Ramos (cell line): ENCODE data around the gene PREP.
"Not testable (repeated sequence)": the region's sequence is repeated elsewhere in the genome, so short reads cannot be mapped to it uniquely, and the experiment has no call there.

Source experiments
- in situ Hi-C: fragments of 300-500 bp; cut with MboI; formaldehyde crosslinking; loops from one replicate; pipeline ENCODE4 v1.14.3; 2022; ENCODE audit warnings: low sequenced_read_pairs; ENCODE audit not compliant: unreplicated experiment

Gene PREP

DNA sequence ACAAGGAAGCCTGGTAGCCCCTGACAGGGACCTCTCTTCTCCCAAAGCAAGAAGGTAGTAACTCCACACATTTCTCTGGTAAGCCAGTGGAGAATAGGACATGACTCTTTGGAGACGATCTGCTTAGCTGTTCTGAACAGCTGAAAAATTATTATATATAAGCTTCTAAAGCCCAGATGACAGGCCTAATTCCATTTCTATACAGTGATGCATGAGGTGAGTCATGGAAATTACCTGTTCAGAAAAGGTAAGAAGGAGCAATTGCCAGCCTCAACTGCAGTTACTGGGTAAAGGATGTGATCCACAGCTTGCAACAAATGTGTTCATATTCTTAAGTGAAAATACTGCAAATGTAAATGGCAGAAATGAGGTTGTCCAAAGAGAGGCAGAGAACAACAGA lies 54.0 kb downstream of the PREP start:
- in situ Hi-C loops, result no loop called here

DNA sequence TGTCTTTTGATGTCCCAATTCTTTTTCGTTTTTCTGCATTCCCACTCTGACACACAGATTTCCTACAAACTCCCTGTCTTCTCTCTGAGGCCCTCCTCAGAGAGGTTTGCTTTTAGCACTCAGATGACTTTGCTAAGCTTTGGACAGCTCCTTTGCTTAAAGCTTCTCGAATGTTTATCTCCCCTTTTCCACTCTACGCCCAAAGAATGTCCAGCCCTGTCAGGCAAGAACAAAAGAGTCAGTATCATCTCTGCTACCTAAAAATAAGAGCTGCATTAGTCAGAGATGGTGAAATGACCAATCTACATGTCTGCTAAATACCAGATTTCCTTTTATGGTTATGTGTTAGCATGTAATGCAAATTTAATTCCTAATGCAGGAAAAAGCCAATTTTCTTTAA lies 56.8 kb downstream of the PREP start:
- in situ Hi-C loops, result no loop called here

DNA sequence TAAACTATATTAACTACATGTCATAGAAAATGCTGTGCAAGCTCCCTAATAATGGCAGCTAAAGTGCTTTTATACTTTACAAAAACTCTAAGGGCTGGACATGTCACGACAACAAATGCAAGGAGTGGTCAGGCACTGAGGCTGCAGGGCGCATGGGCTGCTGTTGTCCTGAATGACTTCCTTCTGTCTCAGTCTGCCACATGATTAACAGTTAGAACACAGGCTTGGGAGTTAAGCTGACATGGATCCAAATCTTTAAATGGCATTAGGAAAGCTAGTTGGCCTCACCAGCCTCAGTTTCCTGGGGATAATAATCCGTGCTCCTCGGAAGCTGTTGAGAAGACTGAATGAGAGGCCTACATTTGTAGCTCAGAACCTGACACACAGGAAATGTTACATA lies 57.4 kb downstream of the PREP start:
- in situ Hi-C loops, result no loop called here

DNA sequence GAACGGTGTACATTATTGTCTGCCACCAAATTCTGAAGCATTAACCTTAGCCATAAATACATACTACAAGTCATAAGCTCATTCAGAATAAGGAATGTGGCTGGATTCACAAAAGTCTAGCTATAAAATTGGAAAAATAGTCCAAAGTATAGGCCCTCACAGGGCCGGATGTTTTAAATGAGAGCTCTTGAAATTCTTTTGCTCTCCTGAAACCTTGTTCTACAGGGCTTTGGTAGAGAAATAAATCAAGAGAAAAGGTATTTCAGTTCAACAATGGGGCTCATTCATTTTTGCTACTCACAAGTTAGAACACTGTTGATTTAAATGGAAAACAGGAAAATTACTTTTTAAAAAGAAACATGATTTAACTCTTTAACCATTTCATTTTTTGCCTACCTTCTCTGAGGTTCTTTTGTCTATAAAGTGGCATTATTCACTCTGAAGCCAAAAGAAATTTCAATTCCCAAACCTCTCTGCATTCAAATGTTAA lies 58.0 kb downstream of the PREP start:
- in situ Hi-C loops, result no loop called here

DNA sequence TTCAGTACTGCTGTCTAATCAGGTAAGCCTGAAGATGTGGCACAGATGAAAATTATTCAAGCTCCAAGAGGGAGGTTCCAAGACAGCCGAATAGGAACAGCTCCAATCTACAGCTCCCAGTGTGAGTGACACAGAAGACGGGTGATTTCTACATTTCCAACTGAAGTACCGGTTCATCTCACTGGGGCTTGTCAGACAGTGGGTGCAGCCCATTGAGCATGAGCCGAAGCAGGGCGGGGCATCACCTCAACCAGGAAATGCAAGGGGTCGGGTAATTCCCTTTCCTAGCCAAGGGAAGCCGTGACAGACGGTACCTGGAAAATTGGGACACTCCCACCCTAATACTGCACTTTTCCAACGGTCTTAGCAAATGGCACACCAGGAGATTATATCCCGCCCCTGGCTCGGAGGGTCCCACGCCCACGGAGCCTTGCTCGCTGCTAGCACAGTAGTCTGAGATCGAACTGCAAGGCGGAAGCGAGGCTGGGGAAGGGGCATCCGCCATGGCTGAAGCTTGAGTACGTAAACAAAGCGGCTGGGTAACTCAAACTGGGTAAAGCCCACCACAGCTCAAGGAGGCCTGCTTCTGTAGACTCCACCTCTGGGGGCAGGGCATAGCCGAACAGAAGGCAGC lies 64.4 kb downstream of the PREP start:
- in situ Hi-C loops, result not testable (repeated sequence)

DNA sequence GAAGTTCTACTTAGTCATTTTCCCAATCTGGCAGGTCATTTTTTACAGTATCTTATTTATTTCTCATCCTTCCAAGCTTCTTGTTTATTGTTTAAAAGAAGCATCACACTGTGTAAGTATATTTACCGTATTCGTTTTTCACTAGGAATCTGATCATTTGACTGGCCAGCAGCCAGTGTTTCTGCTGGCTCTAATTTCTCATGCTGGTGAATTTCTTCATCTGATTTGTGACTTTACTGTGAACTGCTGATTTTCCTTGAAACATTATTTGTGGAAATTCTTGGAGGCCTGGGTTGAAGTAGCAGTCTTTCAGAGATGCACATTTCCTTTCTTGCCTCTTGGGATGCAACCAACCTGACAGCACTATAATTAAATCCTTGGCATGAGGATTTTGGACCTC lies 65.9 kb downstream of the PREP start:
- in situ Hi-C loops, result no loop called here

DNA sequence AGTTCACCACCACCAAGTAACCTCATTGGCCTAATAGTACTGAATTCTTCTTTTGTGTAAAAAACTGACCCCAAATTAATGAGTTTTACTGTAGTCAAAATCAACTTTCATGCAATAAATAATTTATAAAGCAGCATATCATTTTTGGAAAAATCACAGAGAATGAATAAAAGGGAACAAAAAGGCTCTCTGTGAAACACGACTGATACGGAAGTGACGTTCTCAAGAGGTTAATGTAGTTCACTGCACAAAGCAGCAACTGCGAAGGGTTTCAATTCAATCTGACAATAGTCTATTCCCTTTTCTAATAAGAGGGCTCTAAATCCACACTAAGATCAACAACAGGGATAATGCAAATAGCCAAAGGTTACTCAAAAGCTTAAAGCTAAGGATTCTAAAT lies 70.3 kb downstream of the PREP start:
- in situ Hi-C loops, result no loop called here

DNA sequence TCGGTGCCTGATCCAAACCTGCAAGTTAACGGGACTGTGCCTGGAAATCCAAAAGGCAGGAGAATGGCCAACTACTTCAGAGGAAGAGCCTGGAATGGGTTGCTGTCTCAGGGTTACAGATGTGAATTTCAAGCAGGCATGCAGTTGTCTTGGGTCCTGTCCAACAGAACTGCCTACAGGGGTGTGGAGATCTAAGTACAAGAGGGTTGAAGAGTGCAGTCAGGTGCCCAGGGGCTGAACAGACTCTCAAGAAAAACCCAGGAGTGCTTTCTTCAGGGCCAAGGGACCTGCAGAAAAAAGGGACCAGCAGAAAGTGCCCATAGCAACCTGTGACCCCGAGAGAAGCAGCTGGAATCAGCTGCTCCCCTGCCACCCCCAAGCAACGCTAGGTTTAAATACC lies 71.0 kb downstream of the PREP start:
- in situ Hi-C loops, result no loop called here

DNA sequence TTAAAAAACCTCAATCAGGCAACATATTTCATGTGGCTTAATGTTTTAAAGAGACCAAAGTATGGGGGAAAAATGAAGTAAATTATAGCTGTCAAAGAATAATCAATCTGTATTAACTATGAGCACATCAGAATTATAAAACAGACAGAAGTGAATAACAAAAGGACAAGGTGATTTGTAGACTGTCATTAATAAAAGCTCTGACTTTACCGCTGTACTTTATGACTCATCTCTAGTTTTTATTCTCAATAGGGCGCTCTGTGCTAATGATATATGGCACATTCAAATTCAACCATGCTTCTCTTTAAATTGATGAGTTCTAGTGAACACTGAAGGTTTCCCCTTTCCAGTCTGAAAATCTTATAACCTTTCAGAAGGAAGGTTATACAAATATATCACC lies 72.0 kb downstream of the PREP start:
- in situ Hi-C loops, result no loop called here

DNA sequence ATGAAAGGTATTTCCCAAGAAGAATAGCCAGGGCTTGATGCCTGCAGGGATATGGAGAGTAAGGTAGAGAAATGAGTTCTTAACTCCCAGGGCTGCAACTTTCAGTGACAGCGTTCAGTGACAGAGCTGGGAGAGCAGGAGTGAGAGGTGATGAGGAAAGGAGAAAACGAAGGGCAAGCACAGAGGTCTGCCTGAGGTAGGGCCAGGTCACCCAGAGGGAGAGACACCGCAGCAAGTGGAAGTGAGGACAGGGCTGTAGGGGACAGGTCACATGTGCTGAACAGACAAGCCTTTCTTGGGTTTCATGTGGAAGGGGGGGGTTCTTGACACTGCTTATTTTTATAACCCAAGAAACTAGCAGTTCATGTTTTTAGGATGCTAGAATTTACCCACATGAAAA lies 72.5 kb downstream of the PREP start:
- in situ Hi-C loops, result no loop called here

DNA sequence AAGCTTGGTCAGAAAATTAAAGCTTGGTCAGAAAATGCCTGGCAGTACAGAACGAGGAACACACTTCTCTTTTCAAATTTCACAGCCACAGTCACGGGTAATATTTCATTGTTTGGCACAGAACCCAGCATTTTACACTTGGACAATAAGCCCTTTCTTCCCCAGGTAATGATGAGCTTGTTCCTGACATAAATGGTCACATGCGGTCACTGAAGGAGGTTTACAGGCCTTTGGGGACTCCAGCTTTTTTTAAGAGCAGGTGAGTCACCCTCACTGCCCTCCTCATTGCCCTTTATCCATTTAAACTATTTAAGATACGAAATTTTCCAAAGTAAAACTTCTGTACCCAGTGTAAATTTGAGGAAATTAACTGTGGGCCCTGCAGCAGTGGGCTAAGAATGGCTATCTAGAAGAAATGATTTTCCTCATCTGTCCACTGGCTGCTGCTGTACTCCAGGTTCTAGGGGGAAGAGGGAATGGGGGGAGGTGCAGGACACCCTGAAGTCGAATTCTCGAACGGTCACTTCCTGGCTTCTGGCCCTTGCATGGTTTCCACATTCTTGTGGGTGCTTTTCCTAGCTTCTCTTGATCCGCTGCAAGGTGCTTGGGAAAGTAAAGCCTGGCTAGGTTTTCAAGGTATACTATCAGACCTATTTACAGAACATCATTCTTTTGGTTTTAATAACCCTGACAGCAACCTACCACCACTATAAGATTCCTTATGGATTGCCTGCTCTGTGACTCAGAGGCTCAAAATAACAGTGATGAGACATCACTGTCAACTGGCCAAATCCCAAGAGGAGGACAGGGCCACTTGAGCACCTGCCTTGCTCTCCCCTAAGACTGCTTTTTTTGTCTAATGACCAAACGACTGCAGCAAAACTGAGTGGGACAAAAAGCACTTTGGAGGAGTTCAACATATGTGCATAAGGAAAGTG lies 75.8 kb downstream of the PREP start:
- in situ Hi-C loops, result no loop called here

DNA sequence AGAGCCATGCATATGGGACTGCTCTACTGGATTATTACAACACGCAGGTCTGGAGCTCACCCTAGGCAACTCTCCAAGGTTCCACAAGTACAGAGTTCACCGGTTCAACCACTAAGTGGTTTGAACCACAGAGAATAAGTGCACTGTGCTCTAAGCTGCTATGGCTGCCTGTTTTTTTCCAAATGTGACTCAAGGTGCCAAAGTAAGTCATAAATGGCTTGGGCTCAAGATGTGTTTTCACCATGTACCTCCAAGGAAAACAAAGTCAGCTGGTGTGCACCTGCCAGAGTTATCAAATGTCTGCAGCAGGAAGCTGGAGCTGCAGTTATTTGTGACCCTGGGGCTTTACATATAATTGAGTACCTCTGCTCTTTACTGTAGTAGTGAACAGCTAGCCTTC lies 76.7 kb downstream of the PREP start:
- in situ Hi-C loops, result no loop called here

DNA sequence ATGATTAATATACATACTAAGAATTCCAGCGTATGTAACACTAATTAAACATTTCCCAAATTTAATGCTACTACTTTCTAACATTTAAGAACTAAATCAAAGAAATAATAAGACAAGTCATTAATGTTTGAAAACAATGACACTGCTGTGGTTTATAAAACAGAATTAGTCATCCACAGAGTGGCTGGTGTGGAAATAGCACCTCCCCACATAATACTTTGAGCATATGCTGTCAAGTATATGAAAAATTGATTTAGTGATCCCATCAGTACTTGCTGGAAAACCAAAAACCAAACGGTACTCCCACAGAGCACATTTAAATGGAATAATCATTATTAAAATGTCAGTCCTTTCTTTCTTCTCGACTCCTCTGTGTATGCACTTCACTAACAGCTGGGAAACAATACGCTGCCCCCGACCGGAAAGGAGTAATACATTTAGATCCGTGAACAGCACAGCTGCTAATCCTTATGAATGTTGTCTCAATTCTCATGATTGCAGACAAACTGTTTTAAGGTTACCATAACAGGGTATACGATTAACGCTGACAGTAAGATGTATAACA lies 78.4 kb downstream of the PREP start:
- in situ Hi-C loops, result no loop called here

DNA sequence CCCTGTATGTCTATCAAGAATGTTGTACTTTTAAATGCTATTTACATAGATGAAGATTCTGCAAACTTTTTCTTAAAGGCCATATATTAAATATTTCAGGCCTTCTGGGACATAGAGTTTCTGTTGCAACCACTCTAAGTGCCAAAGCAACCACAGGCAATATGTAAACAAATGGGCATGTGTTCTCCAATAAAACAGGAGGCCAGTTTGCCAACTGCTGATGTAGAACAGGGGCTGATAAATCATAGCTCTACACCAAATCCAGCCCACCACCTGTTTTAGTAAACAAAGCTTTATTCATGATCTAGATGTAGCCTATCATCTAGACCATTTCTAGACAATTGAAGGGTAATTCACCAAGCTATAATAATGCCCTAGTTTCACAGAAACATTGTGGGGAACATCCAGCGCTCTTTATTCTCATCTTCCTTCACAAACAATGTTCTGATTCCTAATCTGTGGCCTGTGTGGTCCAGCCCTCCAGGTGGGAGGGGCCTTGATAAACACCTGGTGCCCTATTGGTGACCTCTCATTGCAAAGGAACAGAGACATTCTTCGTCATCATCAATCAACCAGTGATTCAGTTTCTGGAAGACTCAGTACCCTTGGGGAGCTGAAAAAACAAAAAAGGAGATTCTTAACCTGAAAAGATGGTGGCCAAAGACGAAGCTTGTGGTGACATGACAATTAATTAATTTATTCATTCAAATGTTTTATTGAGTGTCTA lies 80.2 kb downstream of the PREP start:
- in situ Hi-C loops, result no loop called here

DNA sequence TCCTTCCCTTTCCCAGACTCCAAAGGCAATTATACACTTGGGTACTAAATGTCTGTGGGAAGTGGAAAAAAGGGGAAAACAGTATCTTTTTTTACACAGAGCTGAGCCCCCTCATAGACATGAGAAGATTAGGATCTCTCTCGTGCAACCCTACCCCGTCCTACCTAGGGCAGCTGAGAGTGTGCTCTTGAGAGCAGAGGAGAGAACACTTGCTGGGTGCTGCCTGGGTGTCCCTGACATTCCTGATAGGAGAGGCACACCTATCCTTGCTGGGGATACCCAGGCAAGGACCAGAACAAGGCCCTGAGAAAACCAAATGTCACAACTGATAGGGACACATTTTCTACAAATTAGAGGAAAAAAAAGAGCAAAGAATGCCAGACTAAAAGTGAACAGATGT lies 81.2 kb downstream of the PREP start:
- in situ Hi-C loops, result no loop called here

DNA sequence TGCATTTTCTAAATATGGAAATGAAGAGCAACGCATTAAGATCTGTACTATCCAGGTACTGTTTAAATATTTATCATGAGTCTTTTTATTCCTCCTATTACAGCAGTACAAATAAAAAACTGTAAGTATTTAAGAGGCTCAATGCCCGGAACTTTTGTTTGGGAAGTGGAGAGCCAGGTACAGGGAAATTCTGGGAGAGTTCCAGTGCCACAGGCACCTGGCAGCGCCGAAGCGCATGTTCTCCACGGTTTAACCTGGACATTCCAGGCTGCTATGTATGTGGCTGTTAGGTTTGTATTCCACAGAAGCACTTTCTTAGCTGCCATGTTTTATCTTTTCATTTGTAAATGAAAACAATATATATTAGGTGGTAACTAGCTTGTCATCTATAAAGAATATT lies 81.7 kb downstream of the PREP start:
- in situ Hi-C loops, result no loop called here

DNA sequence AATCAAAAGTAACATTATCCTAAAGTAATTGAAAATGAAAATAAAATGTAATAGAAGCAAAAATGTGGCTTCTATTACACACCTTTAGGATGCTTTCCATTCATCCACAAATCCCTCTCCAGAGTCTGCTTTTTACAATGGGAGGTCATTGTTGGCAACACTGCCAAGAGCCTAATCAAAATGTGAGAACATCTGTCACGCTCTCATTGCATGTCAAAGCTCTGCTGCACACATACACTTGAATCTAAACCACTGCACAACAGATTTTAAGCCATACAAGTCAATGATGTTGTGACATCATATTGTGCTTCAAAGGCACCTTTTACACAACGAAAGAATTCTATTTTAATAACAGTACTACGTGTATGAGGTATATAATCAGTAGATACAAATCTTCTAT lies 82.1 kb downstream of the PREP start:
- in situ Hi-C loops, result no loop called here

DNA sequence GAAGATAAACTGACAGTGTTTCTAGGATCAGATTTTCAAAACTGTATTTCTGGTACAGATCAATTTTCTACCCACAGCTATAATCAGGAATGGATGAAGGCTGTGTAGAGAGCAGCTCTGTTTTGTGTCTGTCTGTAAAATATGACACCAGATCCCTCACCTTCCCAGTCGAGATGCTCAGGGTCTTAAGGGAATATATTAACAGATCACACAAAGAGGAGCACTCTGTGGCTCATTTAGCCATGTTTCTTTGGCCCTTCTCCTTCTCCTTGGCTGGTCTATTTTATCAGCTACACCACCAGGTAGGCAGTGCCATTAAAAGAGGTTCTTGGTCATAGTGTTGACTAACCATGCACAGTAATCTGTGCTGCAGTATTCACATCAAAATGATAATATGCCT lies 82.6 kb downstream of the PREP start:
- in situ Hi-C loops, result no loop called here

DNA sequence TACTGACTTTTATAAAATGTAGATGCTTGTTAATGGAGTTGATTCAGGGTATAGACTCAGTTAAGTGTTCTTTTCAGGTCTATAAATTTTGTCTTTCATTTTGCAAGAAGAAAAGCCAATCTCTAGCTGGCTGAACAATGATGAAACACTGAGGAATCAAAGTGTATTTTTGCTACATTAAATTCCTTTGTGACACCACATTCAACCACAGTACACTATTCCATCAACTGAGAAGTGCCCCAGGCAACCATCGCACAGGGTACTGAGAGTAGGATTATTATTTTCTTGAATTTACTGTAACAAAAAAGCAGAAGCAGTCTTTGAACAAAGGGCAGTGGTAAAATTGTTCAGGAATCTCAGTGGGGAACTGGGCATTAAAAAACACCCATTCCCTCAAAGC lies 83.6 kb downstream of the PREP start:
- in situ Hi-C loops, result no loop called here

DNA sequence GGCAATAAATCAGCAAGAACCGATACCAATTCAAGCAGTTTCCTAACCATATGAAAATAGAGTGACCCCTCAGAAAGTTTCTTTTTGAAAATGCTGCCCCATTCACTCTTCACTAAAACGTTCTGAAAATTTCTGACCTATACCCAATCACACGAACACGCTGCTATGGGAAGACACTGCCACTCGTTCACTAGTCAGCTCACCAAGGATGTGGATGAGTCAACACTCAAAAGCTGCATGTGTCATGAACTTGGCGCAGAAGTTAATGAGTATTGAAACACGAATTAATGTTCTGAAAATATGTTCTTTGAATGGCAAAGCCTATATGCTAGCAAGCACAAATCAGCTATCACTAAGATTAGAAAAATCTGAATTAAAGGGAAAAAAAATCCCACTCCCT lies 84.2 kb downstream of the PREP start:
- in situ Hi-C loops, result no loop called here
